LNCaP clone FGC (cell line): ENCODE data around the gene CCPG1.
A peak's percentile ranks its signal among the peaks of the same experiment; 100 is the strongest.

Source experiments
- DNase-seq: peaks from one replicate; pipeline ENCODE4 v3.0.0-alpha.2; 2011; ENCODE audit warnings: low read depth
- H3K4me3 ChIP-seq: 2 replicates; pipeline ENCODE4 v1.5.1; 2011; ENCODE audit warnings: mild to moderate bottlenecking, low read depth, low read length, control low read depth
- CTCF ChIP-seq: IDR thresholded peaks from 2 replicates; pipeline ENCODE4 v1.5.1; 2012; ENCODE audit warnings: mild to moderate bottlenecking; ENCODE audit not compliant: control insufficient read depth, insufficient read depth; ENCODE audit errors: extremely low read depth

The CCPG1 gene

GRCh38 chr15:55318588-55319494 is 89.3 kb downstream of the CCPG1 start, which contains the start of the genes PIGB and PIGBOS1:
Gene PIGB, plus strand, starts transcription at chr15:55319222. Its CDS starts 29 bp downstream, at chr15:55319251.
Gene PIGBOS1, minus strand, starts transcription at chr15:55319123. Its CDS starts 1,331 bp downstream, at chr15:55317792.
- H3K4me3 ChIP-seq: peak within 1 kb of the TSS; percentile 77
- peak; percentile 71 for DNase-seq
- no peak for TF ChIP-seq CTCF
